ENCODE results near the gene ZFHX3.

- TF ChIP-seq CTCF (conservative IDR thresholded peaks at IDR 0.05; ENCODE audit: low read depth, low read length) (no peak), EZH2 (IDR thresholded peaks at IDR 0.05; ENCODE audit: borderline replicate concordance, low read depth, low read length, poor library complexity, severe bottlenecking) (no peak)
Measured at GRCh38 chr16:72996291-72997062, 51.5 kb downstream of the ZFHX3 start.

Data from A673 (cell line).